Loucy (cell line): ENCODE results near the gene MACROD2.

Experiments
- CTCF ChIP-seq: fragments of 200-600 bp; sonication (generic); conservative IDR thresholded peaks from 2 replicates; pipeline ENCODE4 v1.5.1; 2014; ENCODE audit warnings: mild to moderate bottlenecking, antibody characterized with exemption, low read length
- EZH2phosphoT487 ChIP-seq: fragments of 200-600 bp; IDR thresholded peaks from 2 replicates; pipeline ENCODE4 v1.6.1; 2018; ENCODE audit warnings: antibody characterized with exemption, mild to moderate bottlenecking, moderate library complexity, borderline replicate concordance

- no peak for TF ChIP-seq CTCF
- TF ChIP-seq EZH2phosphoT487 = no peak
Measured at GRCh38 chr20:15940127-15940526, 1944.8 kb downstream of the MACROD2 start.
